GM12878 (cell line): ENCODE measurements around the gene CTNNBL1. TPM values are rescaled to one million over a fixed set of nuclear protein-coding genes. Genes with fewer than 3 reads are reported as not detected.

Source experiments
- ESRRA ChIP-seq: IDR thresholded peaks from 2 replicates; pipeline ENCODE4 v1.6.1; 2012; ENCODE audit warnings: mild to moderate bottlenecking, low read length, improper control_type of control experiment
- KDM1A ChIP-seq: fragments of 200-600 bp; sonication (generic); IDR thresholded peaks from 2 replicates; pipeline ENCODE4 v1.6.1; 2016; ENCODE audit warnings: borderline replicate concordance
- polyA plus RNA-seq, 11 experiments: library from polyadenylated mRNA; depleted of rRNA in 4 of 11; unstranded in 6 of 11; stranded (reverse) in 5 of 11; fragments of >200 nt; fragmentation: Nextera tagmentation in 4 of 11; fragmentation: Illumina TruSeq in 1 of 11; extraction: Ambion mirVana in 4 of 11; extraction: Trizol in 1 of 11; gene quantifications; 1 replicate in 1 of 11; 2 replicates in 10 of 11; pipeline versions ENCODE4 v1.2.1 to v1.2.3, GENCODE V29; 2011 to 2016; ENCODE audit warnings: inconsistent platforms in 2 of 11, missing spikeins in 2 of 11, low read depth in 1 of 11
- total RNA-seq, 4 experiments: library from RNA; depleted of rRNA in 3 of 4; stranded (reverse); fragments of >200 nt in 3 of 4; fragmentation: Illumina TruSeq in 1 of 4; extraction: Trizol in 1 of 4; gene quantifications; 2 replicates each; pipeline versions ENCODE4 v1.2.1 to v1.2.3, GENCODE V29; 2013 to 2021
- TF ChIP-seq, protein P1 (sequence below): IDR thresholded peaks from 2 replicates; pipeline ENCODE4 v1.6.1; 2012; ENCODE audit warnings: improper control_type of control experiment, low read depth, low read length; ENCODE audit not compliant: insufficient replicate concordance
- TF ChIP-seq, protein P2 (sequence below): fragments of 450-650 bp; IDR thresholded peaks from 2 replicates; pipeline ENCODE4 v1.6.1; 2018; ENCODE audit warnings: mild to moderate bottlenecking, low read depth, moderate library complexity; ENCODE audit not compliant: partially characterized antibody
- TF ChIP-seq, protein P3 (sequence below): fragments of 450-650 bp; IDR thresholded peaks from 2 replicates; pipeline ENCODE4 v1.6.1; 2018; ENCODE audit warnings: borderline replicate concordance, mild to moderate bottlenecking; ENCODE audit not compliant: partially characterized antibody
- TF ChIP-seq, protein P4 (sequence below): fragments of 450-650 bp; IDR thresholded peaks from 2 replicates; pipeline ENCODE4 v1.6.1; 2016; ENCODE audit warnings: mild to moderate bottlenecking

CTNNBL1 gene
- total and polyA plus RNA-seq, 10 of the 15 experiments (the other 5 are each of a cell fraction or from before 2014, with no cell fraction given): 43.1 to 102 (median 67.8) TPM

DNA sequence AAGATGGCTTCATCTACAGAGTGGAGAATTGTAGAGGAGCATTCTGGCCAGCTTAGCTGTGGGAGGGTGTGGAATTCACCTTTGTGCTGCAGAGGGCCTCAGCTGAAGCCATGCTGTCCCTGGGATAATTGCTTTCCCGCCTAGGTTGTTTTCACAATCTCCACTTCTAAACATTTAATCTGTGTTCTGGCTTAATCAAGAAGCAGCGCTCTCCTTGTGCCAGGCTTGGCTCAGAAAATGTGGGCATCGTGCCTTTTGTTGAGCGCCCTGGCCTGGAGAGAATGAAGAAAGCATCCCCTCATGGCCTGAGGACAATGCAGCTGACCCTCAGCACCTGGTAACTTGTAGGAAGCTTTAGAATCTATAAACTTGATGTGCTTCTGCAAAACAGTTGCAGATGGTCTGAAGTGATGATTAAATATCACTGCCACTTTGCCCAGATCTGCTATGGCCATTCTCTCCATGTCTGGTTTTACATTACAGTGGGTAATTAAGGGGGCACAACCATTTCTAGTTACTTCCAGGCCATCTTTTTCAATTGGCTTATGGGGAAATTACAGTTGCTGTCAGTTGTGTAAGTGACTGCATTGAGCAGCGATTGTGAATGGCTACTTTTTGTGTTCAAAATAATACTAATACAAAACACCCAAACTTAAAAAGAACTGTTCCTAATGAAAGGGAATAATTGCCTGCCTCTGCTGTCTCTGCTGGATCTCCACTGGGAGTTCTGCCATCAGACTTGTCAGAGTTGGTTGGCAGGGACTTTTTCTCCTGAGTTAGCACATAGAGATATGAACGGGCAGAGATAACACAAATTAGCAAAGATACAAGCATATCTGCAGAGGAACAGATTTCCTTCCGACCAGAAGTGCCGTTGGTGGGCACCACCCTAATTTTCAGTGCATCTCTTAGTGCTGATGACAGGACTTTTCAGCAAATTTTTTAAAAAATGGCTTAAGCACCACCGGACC, 18.4 kb downstream of the CTNNBL1 start (continued):
- TF ChIP-seq, protein P1, sequence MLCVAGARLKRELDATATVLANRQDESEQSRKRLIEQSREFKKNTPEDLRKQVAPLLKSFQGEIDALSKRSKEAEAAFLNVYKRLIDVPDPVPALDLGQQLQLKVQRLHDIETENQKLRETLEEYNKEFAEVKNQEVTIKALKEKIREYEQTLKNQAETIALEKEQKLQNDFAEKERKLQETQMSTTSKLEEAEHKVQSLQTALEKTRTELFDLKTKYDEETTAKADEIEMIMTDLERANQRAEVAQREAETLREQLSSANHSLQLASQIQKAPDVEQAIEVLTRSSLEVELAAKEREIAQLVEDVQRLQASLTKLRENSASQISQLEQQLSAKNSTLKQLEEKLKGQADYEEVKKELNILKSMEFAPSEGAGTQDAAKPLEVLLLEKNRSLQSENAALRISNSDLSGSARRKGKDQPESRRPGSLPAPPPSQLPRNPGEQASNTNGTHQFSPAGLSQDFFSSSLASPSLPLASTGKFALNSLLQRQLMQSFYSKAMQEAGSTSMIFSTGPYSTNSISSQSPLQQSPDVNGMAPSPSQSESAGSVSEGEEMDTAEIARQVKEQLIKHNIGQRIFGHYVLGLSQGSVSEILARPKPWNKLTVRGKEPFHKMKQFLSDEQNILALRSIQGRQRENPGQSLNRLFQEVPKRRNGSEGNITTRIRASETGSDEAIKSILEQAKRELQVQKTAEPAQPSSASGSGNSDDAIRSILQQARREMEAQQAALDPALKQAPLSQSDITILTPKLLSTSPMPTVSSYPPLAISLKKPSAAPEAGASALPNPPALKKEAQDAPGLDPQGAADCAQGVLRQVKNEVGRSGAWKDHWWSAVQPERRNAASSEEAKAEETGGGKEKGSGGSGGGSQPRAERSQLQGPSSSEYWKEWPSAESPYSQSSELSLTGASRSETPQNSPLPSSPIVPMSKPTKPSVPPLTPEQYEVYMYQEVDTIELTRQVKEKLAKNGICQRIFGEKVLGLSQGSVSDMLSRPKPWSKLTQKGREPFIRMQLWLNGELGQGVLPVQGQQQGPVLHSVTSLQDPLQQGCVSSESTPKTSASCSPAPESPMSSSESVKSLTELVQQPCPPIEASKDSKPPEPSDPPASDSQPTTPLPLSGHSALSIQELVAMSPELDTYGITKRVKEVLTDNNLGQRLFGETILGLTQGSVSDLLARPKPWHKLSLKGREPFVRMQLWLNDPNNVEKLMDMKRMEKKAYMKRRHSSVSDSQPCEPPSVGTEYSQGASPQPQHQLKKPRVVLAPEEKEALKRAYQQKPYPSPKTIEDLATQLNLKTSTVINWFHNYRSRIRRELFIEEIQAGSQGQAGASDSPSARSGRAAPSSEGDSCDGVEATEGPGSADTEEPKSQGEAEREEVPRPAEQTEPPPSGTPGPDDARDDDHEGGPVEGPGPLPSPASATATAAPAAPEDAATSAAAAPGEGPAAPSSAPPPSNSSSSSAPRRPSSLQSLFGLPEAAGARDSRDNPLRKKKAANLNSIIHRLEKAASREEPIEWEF: no peak
- TF ChIP-seq, protein P2, sequence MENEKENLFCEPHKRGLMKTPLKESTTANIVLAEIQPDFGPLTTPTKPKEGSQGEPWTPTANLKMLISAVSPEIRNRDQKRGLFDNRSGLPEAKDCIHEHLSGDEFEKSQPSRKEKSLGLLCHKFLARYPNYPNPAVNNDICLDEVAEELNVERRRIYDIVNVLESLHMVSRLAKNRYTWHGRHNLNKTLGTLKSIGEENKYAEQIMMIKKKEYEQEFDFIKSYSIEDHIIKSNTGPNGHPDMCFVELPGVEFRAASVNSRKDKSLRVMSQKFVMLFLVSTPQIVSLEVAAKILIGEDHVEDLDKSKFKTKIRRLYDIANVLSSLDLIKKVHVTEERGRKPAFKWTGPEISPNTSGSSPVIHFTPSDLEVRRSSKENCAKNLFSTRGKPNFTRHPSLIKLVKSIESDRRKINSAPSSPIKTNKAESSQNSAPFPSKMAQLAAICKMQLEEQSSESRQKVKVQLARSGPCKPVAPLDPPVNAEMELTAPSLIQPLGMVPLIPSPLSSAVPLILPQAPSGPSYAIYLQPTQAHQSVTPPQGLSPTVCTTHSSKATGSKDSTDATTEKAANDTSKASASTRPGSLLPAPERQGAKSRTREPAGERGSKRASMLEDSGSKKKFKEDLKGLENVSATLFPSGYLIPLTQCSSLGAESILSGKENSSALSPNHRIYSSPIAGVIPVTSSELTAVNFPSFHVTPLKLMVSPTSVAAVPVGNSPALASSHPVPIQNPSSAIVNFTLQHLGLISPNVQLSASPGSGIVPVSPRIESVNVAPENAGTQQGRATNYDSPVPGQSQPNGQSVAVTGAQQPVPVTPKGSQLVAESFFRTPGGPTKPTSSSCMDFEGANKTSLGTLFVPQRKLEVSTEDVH: no peak
- TF ChIP-seq, protein P3, sequence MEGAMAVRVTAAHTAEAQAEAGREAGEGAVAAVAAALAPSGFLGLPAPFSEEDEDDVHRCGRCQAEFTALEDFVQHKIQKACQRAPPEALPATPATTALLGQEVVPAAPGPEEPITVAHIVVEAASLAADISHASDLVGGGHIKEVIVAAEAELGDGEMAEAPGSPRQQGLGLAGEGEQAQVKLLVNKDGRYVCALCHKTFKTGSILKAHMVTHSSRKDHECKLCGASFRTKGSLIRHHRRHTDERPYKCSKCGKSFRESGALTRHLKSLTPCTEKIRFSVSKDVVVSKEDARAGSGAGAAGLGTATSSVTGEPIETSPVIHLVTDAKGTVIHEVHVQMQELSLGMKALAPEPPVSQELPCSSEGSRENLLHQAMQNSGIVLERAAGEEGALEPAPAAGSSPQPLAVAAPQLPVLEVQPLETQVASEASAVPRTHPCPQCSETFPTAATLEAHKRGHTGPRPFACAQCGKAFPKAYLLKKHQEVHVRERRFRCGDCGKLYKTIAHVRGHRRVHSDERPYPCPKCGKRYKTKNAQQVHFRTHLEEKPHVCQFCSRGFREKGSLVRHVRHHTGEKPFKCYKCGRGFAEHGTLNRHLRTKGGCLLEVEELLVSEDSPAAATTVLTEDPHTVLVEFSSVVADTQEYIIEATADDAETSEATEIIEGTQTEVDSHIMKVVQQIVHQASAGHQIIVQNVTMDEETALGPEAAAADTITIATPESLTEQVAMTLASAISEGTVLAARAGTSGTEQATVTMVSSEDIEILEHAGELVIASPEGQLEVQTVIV: no peak
- TF ChIP-seq, protein P4, sequence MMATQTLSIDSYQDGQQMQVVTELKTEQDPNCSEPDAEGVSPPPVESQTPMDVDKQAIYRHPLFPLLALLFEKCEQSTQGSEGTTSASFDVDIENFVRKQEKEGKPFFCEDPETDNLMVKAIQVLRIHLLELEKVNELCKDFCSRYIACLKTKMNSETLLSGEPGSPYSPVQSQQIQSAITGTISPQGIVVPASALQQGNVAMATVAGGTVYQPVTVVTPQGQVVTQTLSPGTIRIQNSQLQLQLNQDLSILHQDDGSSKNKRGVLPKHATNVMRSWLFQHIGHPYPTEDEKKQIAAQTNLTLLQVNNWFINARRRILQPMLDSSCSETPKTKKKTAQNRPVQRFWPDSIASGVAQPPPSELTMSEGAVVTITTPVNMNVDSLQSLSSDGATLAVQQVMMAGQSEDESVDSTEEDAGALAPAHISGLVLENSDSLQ: no peak
- TF ChIP-seq ESRRA (no peak), KDM1A (no peak)
